Left kidney (tissue), 2 donors: ENCODE results near the gene SH3BGRL2. TPM values are rescaled to one million over a fixed set of nuclear protein-coding genes. Genes with fewer than 3 reads are reported as not detected.
"Not testable (repeated sequence)": the region's sequence is repeated elsewhere in the genome, so short reads cannot be mapped to it uniquely, and the experiment has no call there.

Experiments
- DNase-seq: peaks from one replicate; pipeline ENCODE4 v3.0.0-alpha.2; 2013
- polyA plus RNA-seq: library from polyadenylated mRNA; unstranded; fragments of 120-200 nt; gene quantifications from one replicate; pipeline ENCODE4 v1.2.1, GENCODE V29; 2013; ENCODE audit not compliant: insufficient read length

SH3BGRL2 gene
- polyA plus RNA-seq, 1 donor = 33.4 TPM

- DNase-seq = peak; percentile 28
These were observed 106.0 kb downstream of the SH3BGRL2 start for GRCh38 chr6:79737172-79737571.

GRCh38 chr6:79742030-79742429 is 110.9 kb downstream of the SH3BGRL2 start:
- DNase-seq = no peak

- not testable (repeated sequence) for DNase-seq
These were observed 114.2 kb downstream of the SH3BGRL2 start for GRCh38 chr6:79745282-79745681.

GRCh38 chr6:79746325-79746724 is 115.2 kb downstream of the SH3BGRL2 start:
- not testable (repeated sequence) for DNase-seq

GRCh38 chr6:79750806-79751205 is 119.7 kb downstream of the SH3BGRL2 start:
- DNase-seq = no peak

Other genes with a start within 250 kb of the SH3BGRL2 start
- gene LCA5, start 93.9 kb upstream of the SH3BGRL2 start, polyA plus RNA-seq = 11.0 TPM